Stomach smooth muscle (tissue), 2 donors: ENCODE measurements around the gene SLC16A10.

Experiments used
- H3K27ac ChIP-seq: one replicate; pipeline ENCODE4 v1.7.0; 2013; ENCODE audit warnings: mild to moderate bottlenecking, low read length, inconsistent platforms
- H3K27me3 ChIP-seq, 2 donors: one replicate each; pipeline ENCODE4 v1.7.0; 2013; ENCODE audit warnings: low read length in 2 of 2; ENCODE audit not compliant: insufficient read depth in 2 of 2, control insufficient read depth in 1 of 2
- H3K36me3 ChIP-seq, 2 donors: one replicate each; pipeline ENCODE4 v1.7.0; 2013; ENCODE audit warnings: low read length in 2 of 2; ENCODE audit not compliant: control insufficient read depth in 2 of 2, insufficient read depth in 2 of 2
- H3K4me1 ChIP-seq: one replicate; pipeline ENCODE4 v1.7.0; 2013; ENCODE audit warnings: low read length; ENCODE audit not compliant: control insufficient read depth, insufficient read depth
- H3K4me3 ChIP-seq, 2 donors: one replicate each; pipeline ENCODE4 v1.7.0; 2013; ENCODE audit warnings: low read length in 2 of 2
- H3K9ac ChIP-seq, 2 donors: one replicate each; pipeline ENCODE4 v1.7.0; 2013; ENCODE audit warnings: low read length in 2 of 2, mild to moderate bottlenecking in 1 of 2
- H3K9me3 ChIP-seq, 2 donors: one replicate each; pipeline ENCODE4 v1.7.0; 2013; ENCODE audit warnings: low read length in 2 of 2; ENCODE audit not compliant: control insufficient read depth in 2 of 2
- donor health status: healthy.
- donor health status: Pancreatic carcinoma.

Gene SLC16A10

DNA sequence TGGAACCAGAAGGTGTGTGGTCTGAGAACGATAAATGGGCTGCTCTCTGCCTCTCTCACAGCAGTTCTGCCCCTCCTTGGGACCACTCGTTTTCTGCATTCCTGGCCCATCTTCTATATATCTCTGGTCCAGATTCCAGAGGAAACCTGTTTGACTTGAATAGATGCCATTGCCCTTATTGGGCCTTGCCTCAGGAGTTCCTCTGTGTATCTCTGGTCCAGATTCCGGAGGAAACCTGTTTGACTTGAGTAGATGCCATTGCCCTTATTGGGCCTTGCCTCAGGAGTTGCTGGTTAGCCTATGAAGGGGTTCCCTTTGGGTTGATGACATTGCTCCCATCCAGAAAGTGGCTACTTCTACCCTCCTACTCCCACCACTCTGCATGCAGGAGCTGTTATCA is 189.4 kb downstream of the SLC16A10 start:
- Histone ChIP-seq H3K4me3 (no peak overlapping the region), H3K36me3 (peaks cover 21 to 30% of the 10 kb centered on the region in 2 donors)

DNA sequence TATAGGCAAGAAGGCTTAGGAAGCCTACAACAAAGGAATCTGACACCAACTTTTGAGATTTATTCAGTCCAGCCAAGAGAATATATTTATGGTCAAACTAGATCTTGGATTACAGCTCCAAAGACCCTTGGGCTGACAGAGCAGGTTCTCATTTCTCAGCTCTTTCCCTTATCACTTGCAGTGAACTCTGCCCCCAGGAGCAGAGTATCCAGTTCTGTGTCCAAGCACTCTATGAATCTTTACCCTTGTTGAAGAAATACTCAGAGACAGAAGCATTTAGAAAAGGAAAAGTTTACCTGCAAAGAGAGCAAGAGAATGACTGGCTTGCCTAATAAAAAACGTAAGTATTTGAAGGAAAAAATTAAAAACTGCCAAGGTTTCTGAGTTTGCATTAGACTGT is 190.5 kb downstream of the SLC16A10 start:
- Histone ChIP-seq H3K4me3 (no peak overlapping the region), H3K9ac (no peak overlapping the region), H3K27ac (no peak overlapping the region), H3K27me3 (no peaks in the 10 kb centered on the region), H3K4me1 (no peaks in the 10 kb centered on the region), H3K36me3 (peaks cover 21 to 30% of the 10 kb centered on the region in 2 donors), H3K9me3 (peaks cover 10 to 17% of the 10 kb centered on the region in 2 donors)

More for the DNA sequence above, 189.4 kb downstream of the SLC16A10 start:
- no peaks in the 10 kb centered on the region for H3K4me1 ChIP-seq
- peaks cover 10 to 17% of the 10 kb centered on the region in 2 donors for H3K9me3 ChIP-seq
- no peaks in the 10 kb centered on the region for H3K27me3 ChIP-seq
- H3K27ac ChIP-seq: no peak overlapping the region
- no peak overlapping the region for H3K9ac ChIP-seq

DNA sequence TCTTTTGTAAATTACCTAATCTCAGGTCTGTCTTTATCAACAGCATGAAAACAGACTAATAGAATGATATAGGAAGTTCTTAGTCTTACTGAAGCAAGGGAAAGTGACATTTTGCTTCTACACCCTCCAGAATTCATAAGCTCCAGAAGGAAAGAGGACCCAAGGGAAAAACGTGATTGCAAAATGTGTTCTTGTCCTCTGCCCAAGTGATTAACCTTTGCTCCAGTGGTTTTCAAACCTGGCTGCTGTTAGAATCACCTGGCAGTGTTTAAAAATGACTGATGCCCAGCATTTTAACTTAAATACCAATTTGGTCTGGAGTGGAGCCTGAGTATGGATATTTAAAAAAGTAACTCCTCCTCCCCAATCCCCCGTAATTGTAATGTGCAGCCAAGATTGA is 191.4 kb downstream of the SLC16A10 start:
- Histone ChIP-seq H3K27ac (no peak overlapping the region), H3K4me3 (no peak overlapping the region), H3K9ac (no peak overlapping the region), H3K36me3 (peaks cover 21 to 25% of the 10 kb centered on the region in 2 donors), H3K9me3 (peaks cover 10 to 14% of the 10 kb centered on the region in 2 donors), H3K27me3 (no peaks in the 10 kb centered on the region), H3K4me1 (no peaks in the 10 kb centered on the region)

DNA sequence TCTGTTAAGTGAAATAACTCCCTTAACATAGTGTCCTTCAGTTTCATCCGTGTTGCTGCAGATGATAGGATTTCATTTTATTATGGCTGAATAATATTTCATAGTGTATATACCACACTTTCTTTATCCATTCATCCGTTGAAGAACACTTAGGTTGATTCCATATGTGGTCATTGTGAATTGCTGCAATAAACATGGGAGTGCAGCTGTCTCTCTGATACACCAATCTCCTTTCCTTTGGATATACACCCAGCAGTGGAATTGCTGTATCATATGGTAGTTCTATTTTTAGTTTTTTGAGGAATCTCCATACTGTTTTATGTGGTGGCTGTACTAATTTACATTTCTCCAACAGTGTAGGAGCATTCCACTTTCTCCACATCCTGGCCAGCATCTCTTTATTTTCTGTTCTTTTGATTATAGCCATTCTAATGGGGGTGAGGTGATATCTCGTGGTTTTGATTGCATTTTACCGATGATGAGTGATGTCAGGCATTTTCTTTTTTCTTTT is 193.2 kb downstream of the SLC16A10 start:
- Histone ChIP-seq H3K27me3 (no peaks in the 10 kb centered on the region), H3K9ac (no peak overlapping the region), H3K36me3 (peaks cover 12 to 14% of the 10 kb centered on the region in 2 donors), H3K4me3 (no peak overlapping the region), H3K27ac (no peak overlapping the region), H3K9me3 (peaks cover 0 to 1% of the 10 kb centered on the region in 2 donors), H3K4me1 (no peaks in the 10 kb centered on the region)
